Measurements from ENCODE around the gene ERBB4. TPM values are rescaled to one million over a fixed set of nuclear protein-coding genes. Genes with fewer than 3 reads are reported as not detected.

The ERBB4 gene
- total and polyA plus RNA-seq, 2 of the 8 experiments (the other 6 are each of a cell fraction or from before 2014, with no cell fraction given) = 0.34 to 1.3 TPM

GRCh38 chr2:212441821-212442220, 96.8 kb downstream of the ERBB4 start:
- WGBS, 2 experiments (ENCODE audit: extremely low coverage in 1 of 2, insufficient coverage in 1 of 2, insufficient read length in 1 of 2, insufficient replicate concordance in 2 of 2, low coverage in 1 of 2, low lambda C conversion rate in 2 of 2, missing lambda C conversion rate in 1 of 2) = 82% methylated on average over 4 of the region's 4 CpGs; no CpG with 5 or more reads in 1 of the 2 experiments
- no peak overlapping the region for H2BK5ac ChIP-seq (ENCODE audit: low read depth, low read length)
- no peak overlapping the region for H4K91ac ChIP-seq (replicated peaks; ENCODE audit: insufficient read length, low read length)
- H3K27me3 ChIP-seq (replicated peaks in 1 of 4; ENCODE audit: control insufficient read depth in 3 of 4, extremely low read depth in 1 of 4, insufficient read depth in 3 of 4, low read length in 3 of 4) = no peaks in the 10 kb centered on the region
- H2AFZ ChIP-seq (ENCODE audit: low read length) = no peak overlapping the region
- H3K27ac ChIP-seq (ENCODE audit: low read depth, low read length) = no peak overlapping the region
- no peak overlapping the region for H2AK5ac ChIP-seq (ENCODE audit: low read depth, low read length)
- no peaks in the 10 kb centered on the region for H3K4me1 ChIP-seq (replicated peaks in 1 of 4; ENCODE audit: control insufficient read depth in 3 of 4, insufficient read depth in 4 of 4, low read length in 3 of 4)
- POLR2A ChIA-PET (ENCODE audit: partially characterized antibody) = no interaction called here
- H3K4me3 ChIP-seq (ENCODE audit: extremely low read depth in 1 of 4, insufficient read depth in 2 of 4, low read depth in 3 of 4, low read length in 4 of 4) = no peak overlapping the region
- H2BK120ac ChIP-seq (replicated peaks; ENCODE audit: low read depth, low read length) = no peak overlapping the region
- no peaks in the 10 kb centered on the region for H3K36me3 ChIP-seq (ENCODE audit: control insufficient read depth in 2 of 4, insufficient read depth in 4 of 4, low read length in 3 of 4)
- no peak overlapping the region for H2BK15ac ChIP-seq (ENCODE audit: low read length)
- no peak overlapping the region for H4K5ac ChIP-seq (ENCODE audit: insufficient read length, low read depth, low read length)
- no peak overlapping the region for H2BK12ac ChIP-seq (ENCODE audit: low read depth, low read length)
- no peak overlapping the region for H3K9ac ChIP-seq (replicated peaks in 1 of 4; ENCODE audit: extremely low read depth in 1 of 4, low read depth in 3 of 4, low read length in 3 of 4)
- H3K23ac ChIP-seq (ENCODE audit: insufficient read length) = no peak overlapping the region
- DNase-seq (ENCODE audit: low read depth in 1 of 2, low spot score in 2 of 2) (no peak), FAIRE-seq (no peak)
- no peak overlapping the region for H3K4ac ChIP-seq (replicated peaks; ENCODE audit: insufficient read length, low read depth, low read length)
- H3K18ac ChIP-seq (ENCODE audit: extremely low read depth, low read length) = no peak overlapping the region
- no peaks in the 10 kb centered on the region for H3K23me2 ChIP-seq (ENCODE audit: low read depth, low read length)
- TF ChIP-seq EGR1 (IDR thresholded peaks at IDR 0.05; ENCODE audit: borderline replicate concordance, low read depth, low read length) = no peak
- no peak for TF ChIP-seq SP2 (IDR thresholded peaks at IDR 0.05; ENCODE audit: low read length)
- no peak for TF ChIP-seq CBX5 (IDR thresholded peaks at IDR 0.05; ENCODE audit: low read depth, low read length)
- TF ChIP-seq CREB1 (IDR thresholded peaks at IDR 0.05) = no peak
- no peak for TF ChIP-seq SP1 (IDR thresholded peaks at IDR 0.05; ENCODE audit: low read depth, low read length)
- no peak for TF ChIP-seq MAX (IDR thresholded peaks at IDR 0.05)
- TF ChIP-seq SIN3A (conservative IDR thresholded peaks at IDR 0.05 in 1 of 2, IDR thresholded peaks at IDR 0.05 in 1 of 2; ENCODE audit: low read depth in 1 of 2, low read length in 2 of 2) = no peak
- no peak for TF ChIP-seq JUND (IDR thresholded peaks at IDR 0.05; ENCODE audit: low read length)
- no peak overlapping the region for H4K8ac ChIP-seq (ENCODE audit: extremely low read depth, insufficient read depth, low read length)
- H3K4me2 ChIP-seq (ENCODE audit: insufficient read depth in 1 of 2, low read depth in 2 of 2, low read length in 2 of 2) = no peak overlapping the region
- CTCF ChIA-PET (ENCODE audit: partially characterized antibody) = interaction anchor here (0.6 kb wide), 1 partner anchor 126 kb away, joined by 4 read pairs; no protein-coding TSS in a partner anchor
- H3K79me2 ChIP-seq (ENCODE audit: control insufficient read depth in 1 of 2, insufficient read depth in 2 of 2, low read length in 2 of 2) = no peaks in the 10 kb centered on the region
- no peak overlapping the region for H3K14ac ChIP-seq (ENCODE audit: insufficient read length)
- H2BK20ac ChIP-seq (ENCODE audit: low read length) = no peak overlapping the region
- peaks cover 0 to 4% of the 10 kb centered on the region in 2 experiments; a peak in 1 of 4 replicates for H3K9me3 ChIP-seq (ENCODE audit: insufficient read depth in 2 of 2, low read depth in 1 of 2, low read length in 1 of 2)
- no peak overlapping the region for H3K56ac ChIP-seq (replicated peaks; ENCODE audit: insufficient read length, low read depth, low read length)
- H3K79me1 ChIP-seq (ENCODE audit: low read depth, low read length) = no peaks in the 10 kb centered on the region
- no peaks in the 10 kb centered on the region for H4K20me1 ChIP-seq (replicated peaks in 1 of 2; ENCODE audit: control insufficient read depth in 1 of 2, insufficient read depth in 2 of 2, low read length in 2 of 2)
